T-helper 1 cell (primary cell): ENCODE results near the gene SCNN1B.

Experiments
- DNase-seq, 5 donors: peaks; one replicate each; pipeline ENCODE4 v3.0.0-alpha.2; 2012 to 2020

SCNN1B gene

DNA sequence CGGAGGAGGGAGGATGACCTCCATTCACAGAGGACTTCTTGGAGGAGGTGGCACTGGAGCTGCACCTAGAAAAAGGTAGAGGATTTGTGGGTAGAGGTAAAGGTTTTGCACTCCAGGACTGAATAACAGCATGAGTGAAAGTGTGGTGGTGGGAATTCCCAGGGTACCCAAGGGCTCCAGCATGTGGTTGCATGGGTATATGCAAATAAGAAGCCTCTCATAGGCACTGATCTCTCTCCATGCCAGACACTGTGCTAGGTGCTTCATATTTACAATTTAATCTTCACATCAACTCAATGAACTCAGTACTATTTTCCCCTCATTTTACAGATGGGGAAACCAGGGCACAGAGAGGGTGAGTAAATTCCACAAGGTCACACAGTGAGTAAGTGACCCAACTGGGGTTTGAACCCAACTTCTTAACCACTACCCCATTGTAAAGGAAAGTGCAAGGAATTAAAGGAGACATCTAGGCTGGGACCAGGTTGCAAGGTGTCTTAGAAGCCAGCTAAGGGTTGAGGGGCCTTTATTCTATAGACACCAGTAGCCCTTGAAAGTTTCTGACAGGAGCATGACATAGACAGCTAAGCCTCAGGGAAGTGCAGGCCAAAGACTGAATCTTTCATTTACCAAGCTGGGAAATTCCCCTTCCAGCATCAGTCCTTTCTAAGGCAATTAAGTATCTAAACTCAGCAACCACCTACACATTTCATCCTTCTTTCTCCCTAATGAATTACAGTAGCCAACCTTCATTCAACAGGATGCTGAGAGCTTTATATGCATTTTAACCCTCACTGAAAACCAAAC lies 21.3 kb downstream of the SCNN1B start:
- DNase-seq, result no peak

- no peak for DNase-seq
Measured at GRCh38 chr16:23324727-23325126, 22.6 kb downstream of the SCNN1B start.

DNA sequence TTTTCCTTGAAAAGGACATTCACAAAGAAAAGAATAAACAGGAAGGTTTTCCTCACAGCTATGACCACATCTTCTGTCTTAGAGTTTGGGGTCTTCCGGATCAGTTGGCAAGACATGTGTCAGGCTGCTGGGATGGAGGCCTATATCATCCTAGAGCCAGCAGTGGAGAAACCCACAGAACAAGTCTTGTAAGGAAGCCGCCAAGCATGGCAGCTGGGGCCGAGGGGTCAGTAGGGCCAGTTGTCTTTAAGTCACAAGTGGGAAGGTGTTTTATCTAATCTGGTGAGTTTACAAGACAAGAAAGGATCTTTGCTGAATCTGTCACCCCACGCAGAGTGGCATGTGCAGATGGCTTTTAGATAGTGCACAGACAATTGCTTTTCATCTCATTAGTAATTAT lies 25.7 kb downstream of the SCNN1B start:
- DNase-seq, result no peak

DNA sequence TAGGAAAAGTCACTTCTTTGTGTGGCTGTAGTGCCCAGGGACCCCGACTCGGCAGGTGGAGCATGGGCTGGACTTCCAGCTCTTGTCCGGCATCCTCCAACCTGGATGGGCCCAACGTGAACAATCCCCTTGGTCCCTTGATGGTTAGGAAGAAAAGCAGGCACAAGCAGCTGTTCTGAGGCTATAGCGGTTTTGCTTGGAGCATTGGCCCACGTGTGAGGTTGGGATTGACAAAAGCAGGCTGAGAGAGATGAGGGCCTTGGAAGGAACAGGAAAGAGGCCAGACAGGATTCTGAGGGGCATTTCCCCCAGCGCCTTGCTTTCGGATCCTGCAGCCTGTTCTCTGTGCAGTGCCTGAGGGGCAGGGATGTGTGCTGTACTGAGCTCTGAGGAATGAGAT lies 28.1 kb downstream of the SCNN1B start:
- no peak for DNase-seq

DNA sequence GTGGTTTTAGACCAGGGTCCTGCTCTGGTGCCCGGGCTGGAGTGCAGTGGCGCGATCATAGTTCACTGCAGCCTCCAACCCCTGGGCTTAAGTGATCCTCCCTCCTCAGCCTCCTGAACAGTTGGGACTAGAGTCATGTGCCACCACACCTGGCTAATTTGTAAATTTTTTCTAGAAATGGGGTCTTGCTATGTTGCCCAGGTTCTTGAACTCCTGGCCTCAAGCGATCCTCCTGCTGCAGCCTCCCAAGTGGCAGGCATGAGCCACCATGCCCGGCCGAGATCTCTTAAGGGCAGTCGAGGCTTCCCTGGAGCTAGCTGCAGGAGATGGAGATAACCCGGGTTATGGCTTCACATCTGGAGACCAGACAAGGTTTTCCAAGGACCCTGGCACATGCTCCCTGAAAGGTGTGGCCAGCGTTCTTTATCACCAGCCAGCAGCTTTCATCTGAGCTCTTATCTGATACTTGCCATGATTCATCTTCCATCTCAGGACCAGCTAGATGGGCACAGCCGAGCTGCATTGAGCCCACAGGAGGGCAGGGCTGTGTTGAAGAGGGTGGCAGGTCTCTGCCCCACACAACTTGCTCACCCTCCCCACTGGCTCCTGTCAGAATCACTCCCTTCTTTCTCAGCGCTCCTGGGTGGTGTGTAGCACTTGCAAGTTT lies 28.6 kb downstream of the SCNN1B start:
- DNase-seq, result no peak

DNA sequence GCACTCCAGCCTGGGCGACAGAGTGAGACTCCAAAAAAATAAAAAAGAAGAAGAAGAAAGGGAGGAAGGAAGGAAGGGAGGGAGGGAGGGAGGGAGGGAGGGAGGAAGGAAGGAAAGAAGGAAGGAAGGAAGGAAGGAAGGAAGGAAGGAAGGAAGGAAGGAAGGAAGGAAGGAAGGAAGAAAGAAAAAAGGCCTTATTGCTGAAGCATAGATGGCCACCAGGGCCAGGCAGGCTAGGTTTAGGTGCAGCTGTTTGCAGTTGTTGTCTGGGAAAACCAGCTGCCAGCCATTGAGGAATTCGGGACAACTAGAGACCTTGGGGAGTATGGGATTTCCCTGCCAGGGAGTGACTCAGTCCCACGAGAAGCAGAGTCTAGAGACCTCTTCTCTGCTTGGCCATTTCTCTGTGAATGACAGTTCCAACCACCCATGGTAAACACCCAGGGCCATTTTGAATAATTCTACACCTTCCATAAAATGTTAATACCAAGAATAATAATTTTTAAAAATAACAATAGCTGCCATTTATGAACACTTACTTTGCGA lies 31.0 kb downstream of the SCNN1B start:
- DNase-seq, result no peak

DNA sequence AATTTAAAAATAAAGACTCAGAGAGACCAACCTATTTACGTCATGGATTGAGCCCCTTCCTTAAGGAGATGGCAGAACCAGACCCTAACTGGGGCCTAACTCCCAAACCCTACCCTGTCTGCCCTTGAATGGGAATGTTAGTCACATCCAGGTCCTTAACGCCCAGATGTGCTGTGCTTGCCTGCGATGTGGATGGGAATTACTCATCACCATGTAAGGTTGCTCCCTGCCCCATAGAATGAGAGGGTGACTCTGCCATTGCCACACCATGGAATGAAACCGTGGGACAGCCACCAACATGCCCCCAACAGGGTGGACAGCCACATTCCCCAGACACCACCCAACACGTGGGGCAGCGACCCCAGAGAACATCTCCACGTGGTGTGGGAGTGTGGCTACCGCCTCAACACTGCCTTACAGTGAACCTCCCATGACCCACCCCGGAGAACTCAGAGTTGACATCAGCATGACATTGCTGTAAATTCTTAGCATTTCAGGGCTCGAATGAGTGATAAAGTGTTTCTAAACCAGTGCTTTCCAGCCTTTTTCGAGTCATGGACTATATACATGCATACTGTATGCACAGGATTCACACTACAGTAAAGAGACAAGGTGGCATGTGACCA lies 31.8 kb downstream of the SCNN1B start:
- DNase-seq, result no peak

DNA sequence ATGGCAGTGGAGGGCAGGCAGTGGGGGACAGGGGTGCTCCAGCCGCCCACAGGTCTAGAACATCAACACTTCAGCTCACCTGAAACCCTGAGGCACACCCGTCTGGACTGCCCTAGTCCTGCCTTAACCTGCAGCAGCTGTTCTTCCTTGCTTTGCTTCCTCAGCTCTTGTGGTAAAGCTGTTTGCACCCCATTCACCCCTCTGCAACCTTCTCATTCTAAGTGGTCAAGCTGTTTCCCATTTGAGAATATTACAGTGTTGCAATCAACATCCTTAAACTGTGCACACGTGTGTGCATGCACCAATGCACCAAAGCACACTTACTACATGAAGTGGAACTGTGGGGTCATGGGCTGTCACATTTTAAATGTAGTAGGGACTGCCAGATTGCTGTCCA lies 32.4 kb downstream of the SCNN1B start:
- no peak for DNase-seq

DNA sequence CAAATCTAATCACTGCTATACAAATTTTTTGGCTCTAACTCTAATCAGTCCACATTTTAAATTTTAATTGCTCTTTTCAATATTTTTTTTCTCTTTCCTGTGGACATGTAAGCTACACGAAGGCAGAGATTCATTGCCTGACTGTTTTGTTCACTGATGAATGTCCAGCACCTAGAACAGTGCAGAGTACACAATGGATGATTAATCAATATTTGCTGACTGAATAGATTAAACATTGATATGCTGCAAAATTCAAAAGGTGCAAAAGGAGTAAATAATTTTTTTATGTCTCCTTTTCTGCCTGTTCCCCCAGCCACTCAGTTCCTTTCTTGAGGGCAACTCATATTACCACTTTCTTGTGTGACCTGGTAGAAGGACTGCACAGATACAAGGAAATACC lies 32.8 kb downstream of the SCNN1B start:
- no peak for DNase-seq

DNA sequence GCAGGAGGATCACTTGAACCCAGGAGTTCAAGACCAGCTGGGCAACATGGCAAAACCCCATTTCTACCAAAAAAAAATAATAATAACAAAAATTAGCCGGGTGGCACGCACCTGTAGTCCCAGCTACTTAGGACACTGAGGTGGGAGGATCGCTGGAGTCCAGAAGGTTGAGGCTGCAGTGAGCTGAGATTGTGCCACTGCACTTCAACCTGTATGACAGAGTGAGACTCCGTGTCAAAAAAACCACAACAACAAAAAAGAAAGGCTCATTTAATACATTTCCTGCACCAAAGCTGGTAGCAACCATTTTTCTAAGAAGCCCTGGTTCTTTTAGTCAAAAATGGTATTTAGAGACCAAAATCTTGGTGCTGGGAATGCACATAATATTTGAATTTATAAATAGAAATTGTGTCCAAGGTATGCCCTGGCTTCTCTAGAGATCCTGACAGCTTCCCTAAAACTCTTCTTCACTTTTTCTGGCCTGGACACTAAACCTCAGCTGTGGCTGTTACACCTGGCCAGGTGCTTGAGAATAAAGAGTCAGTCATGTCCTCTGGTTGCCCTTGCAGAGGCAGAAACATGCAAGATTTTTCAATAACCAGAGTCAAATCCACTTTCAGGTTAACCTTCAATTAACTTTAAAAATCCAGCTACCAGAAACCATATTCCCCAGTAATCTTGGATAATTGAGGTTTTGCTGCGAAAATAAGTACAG lies 35.9 kb downstream of the SCNN1B start:
- no peak for DNase-seq

DNA sequence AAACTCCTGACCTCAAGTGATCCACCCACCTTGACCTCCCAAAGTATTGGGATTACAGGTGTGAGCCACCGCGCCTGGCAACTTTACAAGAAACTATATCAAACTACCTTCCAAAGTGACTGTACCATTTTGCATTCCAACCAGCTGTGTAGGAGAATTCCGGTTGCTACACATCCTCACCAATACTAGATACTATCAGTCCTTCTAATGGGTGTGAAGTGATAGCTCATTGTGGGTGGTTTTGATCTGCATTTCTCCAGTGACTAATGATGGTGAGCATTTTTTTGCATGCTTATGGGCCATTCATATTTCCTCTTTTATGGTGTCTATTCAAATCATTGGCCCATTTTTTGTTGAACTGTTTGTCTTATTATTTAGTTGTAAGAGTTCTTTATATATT lies 37.7 kb downstream of the SCNN1B start:
- DNase-seq, result no peak

- DNase-seq, result no peak
Measured at GRCh38 chr16:23342083-23342640, 40.1 kb downstream of the SCNN1B start.

GRCh38 chr16:23343643-23344612 lies 41.8 kb downstream of the SCNN1B start:
- DNase-seq, result no peak

GRCh38 chr16:23345237-23345636 lies 43.1 kb downstream of the SCNN1B start:
- DNase-seq, result no peak

DNA sequence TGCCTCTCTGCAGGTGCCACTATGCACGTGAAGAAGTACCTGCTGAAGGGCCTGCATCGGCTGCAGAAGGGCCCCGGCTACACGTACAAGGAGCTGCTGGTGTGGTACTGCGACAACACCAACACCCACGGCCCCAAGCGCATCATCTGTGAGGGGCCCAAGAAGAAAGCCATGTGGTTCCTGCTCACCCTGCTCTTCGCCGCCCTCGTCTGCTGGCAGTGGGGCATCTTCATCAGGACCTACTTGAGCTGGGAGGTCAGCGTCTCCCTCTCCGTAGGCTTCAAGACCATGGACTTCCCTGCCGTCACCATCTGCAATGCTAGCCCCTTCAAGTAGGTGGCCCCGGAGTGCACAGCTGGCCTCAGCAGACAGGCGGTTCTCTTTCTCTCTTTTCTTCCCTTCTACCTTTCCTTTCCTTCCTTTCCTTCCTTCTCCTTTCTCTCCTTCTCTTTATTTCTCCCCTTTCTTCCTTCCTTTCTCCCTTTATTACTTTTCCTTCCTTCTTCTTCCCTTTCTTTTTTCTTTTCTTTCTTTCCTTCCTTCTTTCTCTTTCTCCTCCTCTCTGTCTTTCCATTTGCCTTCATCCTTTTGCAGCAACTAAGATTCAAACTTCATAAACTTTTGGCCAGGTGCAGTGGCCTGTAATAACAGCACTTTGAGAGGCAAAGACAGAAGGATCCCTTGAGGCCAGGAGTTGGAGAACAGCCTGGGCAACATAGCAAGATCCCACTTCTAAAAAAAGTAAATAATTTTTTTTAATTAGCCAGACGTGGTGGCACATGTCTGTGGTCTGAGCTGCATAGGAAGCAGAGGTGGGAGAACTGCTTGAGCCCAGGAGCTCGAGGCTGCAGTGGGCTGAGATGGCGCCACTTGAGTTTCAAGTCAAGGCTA lies 46.7 kb downstream of the SCNN1B start:
- DNase-seq, result no peak

GRCh38 chr16:23351360-23351759 lies 49.3 kb downstream of the SCNN1B start:
- no peak for DNase-seq

DNA sequence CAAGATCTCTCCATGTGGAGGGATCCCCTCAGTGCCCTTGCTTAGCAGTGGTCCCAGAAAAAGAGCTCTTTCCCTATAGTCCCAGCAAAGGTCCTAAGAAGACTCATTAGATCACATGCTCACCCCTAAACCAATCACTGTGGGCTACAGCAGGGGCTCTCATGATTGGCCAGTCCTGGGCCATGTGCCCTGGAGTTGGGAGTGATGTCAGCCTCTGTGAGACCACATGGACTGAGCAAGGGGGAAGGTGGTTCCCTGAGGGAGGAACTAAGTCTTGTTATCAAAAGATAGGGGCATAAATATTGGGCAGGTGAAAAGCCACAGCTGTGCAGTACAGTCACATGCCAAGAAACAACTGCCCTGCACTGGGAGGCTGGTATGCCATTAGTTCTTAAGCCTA lies 51.3 kb downstream of the SCNN1B start:
- DNase-seq, result no peak

DNA sequence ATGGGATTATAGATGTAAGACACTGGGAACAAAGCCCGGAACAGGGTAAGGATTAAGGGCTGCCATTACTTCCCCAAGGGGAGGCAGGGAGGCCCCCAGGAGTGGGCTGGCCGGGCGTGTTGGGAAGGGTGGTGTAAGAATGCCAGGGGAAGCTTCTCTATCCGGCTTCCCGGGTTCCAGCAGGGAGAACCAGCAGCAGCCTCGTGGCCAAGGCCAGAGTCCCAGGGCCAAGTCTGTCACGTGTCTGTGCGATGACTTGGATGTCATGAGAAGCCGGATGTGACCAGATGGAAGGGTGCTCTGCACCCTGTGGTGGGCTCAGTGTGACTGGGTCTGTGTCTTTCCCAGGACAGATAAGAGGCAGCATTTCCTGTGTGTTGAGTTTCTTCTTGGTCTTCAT lies 52.1 kb downstream of the SCNN1B start:
- no peak for DNase-seq

- no peak for DNase-seq
Measured at GRCh38 chr16:23355106-23355670, 53.1 kb downstream of the SCNN1B start.

- no peak for DNase-seq
Measured at GRCh38 chr16:23356941-23357340, 54.8 kb downstream of the SCNN1B start.
